GM19438 (cell line): ENCODE results near the gene KLHDC9.

Experiments used
- ATAC-seq: cut with Tn5 transposase; IDR thresholded peaks from one replicate; pipeline ENCODE4 v1.9.1; 2021; ENCODE audit warnings: low read depth; ENCODE audit not compliant: unreplicated experiment

The KLHDC9 gene

DNA sequence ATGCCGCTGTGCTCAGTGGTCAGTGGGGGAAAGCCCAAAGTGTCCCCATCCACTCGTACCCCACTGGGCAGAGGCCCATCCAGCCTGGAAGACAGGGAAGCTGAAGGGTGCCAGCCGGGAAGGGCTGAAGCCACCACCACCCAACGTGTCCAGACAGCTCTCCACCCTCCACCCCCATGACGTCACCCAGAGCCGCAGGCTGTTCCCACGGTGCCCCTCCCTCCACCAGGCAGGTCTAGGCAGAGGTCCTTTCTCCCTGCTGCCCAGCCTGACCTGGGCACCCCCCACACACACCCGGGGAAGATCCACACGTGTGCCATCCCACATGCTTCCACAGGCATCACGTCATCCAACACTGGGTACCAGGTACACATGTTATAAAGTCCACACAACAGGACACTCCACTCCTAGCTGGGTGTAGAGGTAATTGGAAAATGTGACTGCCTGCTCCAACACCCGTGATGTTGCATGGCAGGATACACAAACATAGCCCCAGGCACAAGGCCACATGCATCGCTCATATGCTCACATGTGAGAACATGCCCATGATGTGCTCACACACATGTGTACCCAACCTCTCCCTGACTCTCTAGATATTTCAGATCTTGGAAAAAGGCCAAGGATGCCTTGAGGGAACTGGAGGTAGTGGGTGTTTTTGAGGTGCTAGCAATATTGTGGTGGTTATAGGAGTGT lies 23.3 kb upstream of the KLHDC9 start:
- ATAC-seq: no peak

DNA sequence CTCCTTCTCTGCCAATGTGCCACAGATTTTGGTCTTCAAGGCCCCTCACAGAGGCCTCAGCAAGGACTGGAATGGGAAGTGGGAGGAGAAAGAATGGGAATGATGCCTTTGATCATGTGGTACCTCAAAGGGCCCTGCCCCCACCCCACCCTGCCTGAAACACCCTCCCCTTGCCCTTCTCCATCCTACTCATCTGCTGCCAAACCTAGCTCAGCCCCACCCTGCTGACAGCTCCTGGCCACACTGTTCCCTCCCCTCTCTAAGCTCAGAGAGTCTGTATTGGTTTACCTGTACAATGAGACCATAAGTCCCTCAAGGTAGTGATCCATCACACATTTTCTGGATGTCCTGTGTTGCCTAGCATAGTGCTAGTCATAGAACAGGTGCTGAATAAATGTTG lies 21.8 kb upstream of the KLHDC9 start:
- ATAC-seq: no peak

DNA sequence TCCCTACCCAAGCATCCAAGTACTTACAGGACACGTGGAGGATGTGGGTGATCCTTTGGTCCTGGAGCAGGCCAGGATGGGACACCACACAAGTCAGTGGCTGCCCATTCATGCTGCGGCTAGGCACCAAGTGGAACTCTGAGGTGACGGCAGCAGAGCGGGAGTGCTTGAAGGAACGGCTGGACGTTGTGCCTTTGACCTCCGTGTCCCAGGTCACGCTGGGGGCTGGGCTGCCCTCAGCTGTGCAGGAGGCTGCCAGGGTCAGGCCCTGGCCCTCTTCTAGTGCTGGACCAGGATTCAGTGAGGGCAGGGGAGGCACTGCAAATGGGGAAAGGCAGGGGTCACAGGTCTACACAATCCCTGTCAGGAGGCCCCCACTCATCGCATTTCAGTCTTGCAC lies 20.7 kb upstream of the KLHDC9 start:
- no peak for ATAC-seq

DNA sequence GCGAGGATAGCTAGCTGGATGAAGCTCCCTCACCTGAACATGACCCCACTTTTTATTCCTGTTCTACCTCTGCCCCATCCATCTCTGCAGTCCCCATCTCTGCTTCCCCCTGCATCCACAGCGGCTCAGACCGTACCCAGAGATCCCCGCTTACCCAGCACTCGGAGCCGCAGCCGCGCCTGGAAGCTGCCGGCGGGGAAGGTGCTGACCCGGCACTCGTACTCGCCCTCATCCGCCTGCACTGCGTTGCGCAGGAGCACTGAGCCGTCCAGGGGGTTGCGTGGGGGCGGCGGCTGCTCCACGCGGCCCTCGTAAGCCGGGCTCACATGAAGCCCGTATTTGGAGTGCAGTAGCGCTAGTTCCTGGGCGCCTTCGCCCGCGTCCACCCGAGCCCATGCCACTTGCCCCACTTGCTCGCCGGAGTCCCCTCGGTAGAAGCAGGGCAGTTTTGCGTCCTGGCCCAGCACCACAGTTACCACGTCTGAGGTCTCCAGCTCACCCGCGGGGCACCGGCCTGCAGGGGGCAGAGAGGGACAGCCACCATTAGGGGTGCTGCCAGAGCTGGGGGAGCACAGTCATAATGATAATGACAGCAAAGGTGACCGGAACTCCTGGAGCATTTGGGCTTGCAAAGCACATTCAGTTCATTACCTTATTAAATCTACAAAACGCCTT lies 18.6 kb upstream of the KLHDC9 start:
- ATAC-seq: no peak

DNA sequence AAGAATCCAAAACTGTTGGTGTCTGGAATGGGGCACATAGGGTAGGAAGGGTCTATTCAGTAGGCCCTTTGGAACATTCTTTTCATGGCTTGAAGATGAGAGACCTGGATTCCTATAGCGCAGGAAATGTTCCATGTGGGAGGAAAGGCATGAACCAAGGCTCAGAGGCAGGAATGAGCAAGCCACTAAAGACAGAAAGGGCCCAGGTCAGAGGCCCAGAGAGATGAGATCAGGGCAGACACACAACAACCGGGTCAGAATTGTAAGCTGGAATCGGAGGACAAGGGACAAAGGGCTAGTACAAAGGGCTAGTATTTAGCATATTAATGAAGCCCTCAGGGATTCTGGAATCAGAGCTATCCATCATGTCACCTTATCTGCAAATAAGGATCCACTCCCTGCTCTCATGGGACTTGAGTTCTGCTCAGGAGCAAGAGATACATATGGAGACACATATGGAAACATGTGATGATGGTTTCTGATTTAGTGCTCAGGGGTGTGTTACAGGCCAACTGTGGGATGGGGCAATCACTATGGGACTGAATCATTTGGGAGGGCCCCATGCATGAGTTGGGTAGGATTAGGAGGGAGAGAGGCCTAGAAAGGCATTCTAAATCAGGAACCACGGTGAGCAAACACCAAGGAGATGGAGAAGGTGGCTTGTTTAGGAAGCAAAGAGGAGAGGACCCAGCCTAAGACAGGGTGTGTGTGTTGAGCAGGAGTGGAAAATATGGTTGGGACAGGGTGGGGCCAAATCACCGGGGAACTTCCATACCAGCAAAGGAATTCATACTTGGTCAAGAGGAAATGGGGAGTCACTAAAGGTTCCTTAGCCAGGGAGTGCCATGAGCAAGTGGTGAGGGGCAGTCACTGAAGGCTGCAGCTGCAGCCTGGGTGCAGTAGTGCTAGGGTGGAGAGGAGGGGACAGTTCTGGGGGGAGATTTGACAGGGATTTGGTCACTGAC lies 17.4 kb upstream of the KLHDC9 start:
- ATAC-seq: no peak

DNA sequence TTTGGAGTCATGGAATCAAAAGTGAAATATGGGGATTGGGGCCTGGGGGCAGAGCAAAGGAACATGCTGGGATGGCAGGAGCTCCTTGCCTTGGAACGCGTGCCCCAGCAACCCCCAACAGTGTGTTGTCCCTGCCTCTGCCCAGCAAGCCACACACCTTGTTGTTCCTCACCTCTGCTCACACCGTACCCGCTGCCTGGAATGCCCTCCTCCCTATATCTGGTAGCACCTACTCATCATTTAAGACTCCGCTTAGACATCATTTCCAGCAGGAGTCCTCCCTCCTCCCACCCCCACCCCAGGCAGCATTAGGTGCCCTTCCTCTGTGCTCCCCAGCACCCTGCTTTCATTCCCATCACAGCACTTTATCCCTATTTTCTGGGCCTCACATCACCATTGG lies 16.6 kb upstream of the KLHDC9 start:
- ATAC-seq: no peak

DNA sequence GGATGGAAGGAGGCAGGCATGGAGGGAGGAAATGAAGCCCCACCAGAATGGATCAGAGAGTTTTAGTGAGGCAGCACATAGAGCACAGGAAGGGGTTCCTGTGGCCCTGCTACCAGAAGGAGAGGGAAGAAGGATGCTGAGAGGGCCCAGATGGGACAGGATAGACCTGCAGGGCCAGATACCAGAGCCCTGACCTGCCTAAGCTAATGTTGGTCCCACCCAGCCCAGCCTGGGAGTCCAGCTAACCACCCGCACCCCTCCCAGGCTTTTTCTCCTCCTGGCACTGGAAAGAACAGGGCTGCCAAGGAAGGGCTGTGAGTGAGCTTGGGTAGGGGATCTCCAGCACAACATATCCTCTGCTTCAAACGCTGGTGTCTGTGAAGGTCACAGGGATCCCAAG lies 15.7 kb upstream of the KLHDC9 start:
- ATAC-seq: no peak

DNA sequence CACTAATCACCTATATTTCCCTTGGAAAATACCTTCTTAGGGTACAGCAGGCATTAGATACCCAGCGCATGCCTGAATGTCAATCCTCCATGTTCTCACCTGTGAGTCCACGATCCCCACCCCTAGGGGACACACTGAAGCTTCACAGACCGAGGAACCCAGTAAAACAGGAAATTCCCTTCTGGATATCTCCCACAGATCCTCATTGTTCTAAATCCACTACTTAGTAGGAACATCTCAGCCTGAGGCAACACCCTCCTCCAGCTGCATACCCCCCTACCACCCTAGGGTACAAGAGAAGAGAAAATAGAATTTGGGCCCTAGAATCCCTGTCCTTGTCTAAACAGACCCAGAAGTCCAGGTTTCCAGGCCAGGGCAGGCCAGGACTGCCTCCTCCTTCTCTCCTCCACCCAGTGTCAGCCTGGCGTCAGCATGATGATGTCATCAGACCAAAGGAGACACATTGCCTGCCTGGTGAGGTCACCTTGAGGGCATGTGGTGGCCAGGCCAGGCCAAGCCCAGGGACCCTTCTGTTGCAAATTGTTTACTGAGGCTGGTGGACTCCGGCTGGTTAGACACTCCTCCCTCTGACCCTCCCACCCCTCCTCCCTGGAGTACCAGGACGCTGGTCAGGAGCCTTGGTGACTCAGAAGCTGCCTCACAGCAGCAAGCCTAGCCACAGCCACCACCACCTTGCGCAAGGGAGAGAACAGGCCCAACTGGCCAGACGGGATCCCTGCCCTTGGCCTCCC lies 15.0 kb upstream of the KLHDC9 start:
- no peak for ATAC-seq

DNA sequence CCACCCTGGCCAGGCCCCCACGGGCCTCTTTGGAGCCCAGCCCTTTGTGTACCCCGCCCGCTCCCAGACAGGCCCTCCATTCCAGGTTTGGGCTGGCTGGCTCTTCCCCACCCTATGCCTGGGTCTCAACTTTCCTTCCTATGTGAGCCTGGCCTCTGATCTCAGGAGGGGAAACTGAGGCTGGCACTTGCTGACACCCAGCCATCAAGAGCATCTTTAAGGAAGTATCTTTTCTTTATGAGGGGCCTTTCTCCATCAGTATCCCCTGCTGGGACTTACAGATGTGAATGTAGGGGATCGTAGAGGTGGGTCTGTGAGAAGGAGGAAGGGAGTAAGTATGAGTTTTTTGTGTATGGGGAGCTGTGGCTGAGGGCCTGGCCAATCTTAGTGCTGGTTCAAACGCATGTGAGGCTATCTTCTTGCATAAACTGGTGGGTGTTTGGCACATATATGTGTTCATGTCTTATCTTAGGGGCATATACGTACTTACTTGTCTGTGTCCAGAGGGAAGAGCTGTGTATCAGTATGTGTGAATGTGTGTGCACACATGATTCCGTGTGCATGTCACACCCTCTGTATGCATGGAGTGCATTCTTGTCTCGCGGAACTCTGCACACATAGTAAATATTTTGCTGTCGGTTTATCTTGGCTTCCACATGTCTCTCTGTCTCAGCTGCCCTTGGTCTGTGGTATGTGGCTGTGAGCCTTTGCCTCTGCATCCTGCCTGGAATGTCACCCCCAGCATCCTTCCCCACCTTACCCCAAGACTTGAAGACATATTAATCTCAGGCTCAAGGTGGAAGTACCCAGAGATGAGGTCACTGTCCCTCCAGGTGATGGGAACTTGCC lies 14.2 kb upstream of the KLHDC9 start:
- no peak for ATAC-seq

DNA sequence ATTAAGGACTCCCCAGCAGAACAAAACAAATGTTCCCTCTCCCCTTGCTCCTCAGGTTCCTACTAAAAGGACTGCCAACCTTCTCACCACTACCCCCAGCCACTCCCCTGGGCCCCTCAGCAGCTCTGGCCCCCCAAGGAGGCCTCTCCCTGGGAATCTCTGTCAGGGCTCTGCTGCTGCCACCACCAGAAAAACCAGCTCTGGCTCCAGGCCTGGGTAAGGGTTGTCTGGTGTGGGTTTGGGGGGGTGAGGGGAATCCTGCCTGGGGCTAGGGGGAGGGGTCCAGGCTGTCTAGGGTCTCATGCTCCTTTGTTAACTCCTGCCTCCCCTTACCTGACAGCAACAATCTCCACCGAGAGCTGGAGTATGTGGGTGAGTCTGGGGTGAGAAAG lies 13.6 kb upstream of the KLHDC9 start:
- ATAC-seq: no peak

DNA sequence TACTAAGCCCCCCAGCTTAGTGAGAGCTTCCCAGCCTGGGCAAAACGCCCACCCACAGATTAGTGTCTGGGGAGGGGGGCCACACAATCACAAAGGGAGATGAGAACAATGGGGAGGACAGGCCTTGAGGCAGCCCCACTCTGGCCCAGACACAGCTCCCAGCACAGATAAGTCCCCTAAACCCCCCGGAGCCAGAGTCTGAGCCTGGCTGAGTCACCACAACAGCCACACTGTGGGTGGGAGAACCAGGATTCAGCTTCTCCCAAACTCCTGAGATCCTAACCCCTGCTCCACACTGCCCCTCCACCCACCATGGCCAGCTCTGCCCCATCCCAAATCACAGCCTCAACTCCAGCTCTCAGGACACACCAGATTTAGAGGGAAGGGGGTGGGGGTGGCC lies 13.0 kb upstream of the KLHDC9 start:
- ATAC-seq: no peak

DNA sequence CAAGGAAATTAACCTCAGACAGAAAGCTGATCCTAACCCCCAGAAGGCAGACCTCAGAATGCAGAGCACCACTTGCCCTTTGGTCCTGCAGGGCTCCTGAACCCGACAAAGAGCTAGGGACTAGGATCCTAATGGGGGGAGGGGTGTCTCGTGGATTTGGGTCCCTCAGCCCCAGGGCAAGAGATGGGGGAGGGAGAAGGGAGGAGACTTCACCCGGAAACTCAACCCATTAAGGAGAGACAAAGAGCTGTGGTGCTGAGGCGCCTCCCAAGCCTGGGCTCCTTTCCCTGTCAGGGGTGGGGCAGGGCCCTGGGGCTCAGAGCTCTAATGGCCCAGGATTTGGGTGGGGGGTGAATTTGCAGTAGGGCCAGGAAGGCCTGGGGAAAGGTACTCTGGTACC lies 11.7 kb upstream of the KLHDC9 start:
- ATAC-seq: no peak

DNA sequence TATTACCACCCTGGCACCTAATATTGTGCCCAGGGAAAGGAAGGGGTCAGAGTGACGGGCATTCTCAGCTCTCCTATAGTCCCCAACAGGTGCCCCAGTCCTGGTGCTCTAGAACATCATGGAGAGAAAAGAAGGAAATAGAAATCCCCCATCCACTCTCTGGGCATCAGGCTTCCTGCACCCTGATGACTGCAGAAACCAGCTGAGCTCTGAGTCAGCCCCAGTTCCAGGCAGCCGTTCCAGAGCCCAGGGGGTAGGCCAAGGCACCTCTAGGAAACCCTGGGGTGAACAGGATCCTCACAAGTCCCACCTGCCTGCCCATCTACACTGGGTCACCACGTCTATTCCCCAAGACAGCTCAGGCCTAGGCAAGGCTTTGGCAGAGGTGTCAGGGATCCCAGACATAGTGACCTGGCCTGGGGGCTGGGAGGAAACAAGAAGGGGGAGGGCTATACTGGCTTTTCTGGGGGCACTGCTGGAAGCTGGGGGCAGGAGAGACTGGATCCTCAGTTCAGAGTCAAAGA lies 9.5 kb upstream of the KLHDC9 start:
- ATAC-seq: no peak

DNA sequence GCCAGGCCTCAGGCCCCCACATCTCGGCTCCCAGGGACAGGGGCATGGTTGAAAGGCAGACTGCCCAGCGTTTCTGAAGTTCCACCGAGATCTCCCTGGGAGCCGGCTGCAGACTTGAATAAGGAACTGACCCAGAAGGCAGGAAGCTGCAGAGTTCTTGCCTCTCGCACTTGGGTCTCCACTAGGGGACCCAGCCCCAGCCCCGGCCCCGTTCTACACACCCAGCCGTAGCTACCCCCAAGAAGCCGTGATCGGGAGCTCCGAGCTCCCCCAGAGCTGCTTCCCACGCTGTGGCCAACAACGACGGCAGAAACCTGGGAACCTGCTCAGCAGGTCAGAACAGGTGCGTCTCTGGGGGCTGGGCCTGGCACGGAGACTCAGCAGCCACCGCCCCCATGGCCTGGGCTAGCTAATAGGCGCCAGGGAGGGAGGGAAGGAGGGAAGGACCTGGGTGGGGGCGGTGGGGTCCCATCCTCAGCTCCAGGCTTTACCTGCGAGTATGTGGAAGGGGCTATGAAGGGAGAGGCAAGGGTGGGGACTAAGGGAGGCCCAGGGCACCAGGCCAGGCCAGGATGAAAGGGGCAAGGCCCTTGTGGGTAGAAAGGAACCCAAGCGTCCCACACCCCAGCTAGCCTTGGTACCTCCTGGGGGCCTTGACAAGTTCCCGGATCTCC lies 8.8 kb upstream of the KLHDC9 start, which contains the start of gene NECTIN4:
TSS of gene NECTIN4 (minus strand) at position 308 of the 674 bp plus-strand sequence. CDS start at position 46, 262 bp downstream.
- ATAC-seq: no peak

DNA sequence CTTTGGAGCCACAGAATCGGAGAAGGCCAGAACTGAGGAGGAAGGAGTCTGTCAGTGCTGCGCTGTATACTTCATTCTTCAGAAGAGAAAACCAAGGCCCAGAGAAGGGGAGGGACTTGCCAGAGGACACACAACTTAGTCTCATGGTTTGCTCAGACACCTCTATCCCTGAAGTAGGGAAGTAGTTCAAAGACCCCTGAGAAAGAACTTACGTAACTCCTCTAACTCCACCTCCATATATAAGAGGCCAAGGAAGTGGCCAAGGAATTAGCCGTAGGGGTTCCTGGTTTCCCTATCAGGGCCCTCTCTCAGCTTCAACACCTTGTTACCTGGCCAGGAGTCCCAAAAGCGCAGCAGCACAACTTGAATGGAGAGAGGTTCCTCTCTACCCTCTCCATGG lies 8.2 kb upstream of the KLHDC9 start:
- no peak for ATAC-seq

DNA sequence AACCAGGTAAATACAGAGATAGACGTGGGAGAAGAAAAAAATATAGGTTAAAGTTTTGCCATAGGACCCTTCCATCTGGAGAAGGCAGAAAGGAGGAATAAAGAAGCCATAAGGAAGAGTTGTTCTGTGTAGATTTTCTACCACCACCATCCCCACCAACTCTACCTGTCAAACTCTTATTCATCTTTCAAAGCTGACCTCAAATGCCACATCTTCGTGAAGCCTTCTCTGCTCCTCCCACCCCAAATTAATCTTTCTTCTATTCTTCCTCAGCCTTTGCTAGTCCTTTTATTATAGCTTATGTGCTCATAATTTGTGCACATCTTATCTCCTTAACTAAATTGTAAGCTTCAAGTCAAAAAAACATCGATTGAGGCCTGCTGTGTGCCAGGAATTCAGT lies 7.5 kb upstream of the KLHDC9 start:
- ATAC-seq: no peak

DNA sequence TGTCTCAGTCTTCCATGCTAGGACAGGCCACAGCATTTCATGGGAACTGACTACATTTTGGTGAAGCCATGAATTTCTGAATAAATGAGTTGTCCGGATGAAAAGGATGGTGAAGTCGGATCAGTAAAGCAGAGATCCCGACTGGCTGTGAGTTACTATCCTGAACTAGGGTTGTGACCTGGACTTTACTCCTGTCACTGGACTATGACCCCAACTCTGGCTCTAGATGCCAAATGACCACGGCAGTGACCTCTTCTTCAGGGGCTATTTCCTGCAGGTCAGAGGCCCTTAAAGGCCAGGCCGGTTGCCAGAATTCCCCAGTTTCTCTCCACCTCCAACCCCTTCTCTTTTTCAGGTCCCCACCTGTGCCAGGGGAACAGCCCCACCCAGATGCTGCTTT lies 7.1 kb upstream of the KLHDC9 start:
- ATAC-seq: no peak

DNA sequence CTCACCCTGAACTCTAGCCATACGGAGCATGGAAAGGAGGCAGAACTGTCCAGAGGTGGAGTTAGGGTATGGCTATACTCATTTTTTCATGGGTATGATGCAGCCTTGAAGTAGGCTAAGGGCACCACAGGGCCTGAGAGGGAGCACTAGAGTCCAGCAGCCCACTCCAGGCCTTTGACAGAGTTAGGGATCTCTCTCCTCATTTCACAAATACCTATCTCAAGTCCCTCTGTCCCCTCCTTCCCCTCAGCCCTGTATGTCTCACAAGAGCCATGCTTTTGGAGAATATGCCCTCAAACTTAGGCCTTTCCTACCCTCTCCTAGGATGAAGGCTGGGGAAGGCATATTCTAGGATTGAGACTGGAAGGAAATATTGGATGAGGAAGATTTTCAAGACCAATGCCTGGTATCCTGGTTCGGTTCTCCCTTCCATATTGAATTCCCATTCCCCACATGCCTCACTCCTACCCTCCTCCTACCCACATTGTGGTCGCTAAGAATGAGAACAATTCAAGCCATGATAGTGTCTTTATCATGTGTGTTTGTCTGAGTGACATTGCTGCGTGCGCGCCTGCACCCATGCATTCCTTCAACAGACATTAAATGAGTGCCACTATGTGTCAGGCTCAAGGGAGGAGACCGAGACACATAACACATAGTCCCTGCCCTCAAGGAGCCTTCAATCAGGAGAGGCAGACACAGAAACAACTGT lies 6.2 kb upstream of the KLHDC9 start:
- no peak for ATAC-seq
